Activated naive CD4-positive, alpha-beta T cell treated with anti-CD3 and anti-CD28 coated beads for 36 hours (primary cell): ENCODE data around the gene SLC15A3. TPM values are rescaled to one million over a fixed set of nuclear protein-coding genes. Genes with fewer than 3 reads are reported as not detected.
A peak's percentile ranks its signal among the peaks of the same experiment; 100 is the strongest.

Experiments used
- CTCF ChIA-PET: fragments of 350-600 bp; sonication (Branson Sonifier 250); formaldehyde crosslinking; loops from one replicate; lab custom pipeline; 2021; ENCODE audit warnings: antibody characterized with exemption; lab: Charles Lee
- DNase-seq: peaks from one replicate; pipeline ENCODE4 v3.0.0-alpha.2; 2020
- H3K27ac Mint-ChIP-seq: one replicate; pipeline ENCODE4 v1.8.0; 2021; ENCODE audit warnings: mild to moderate bottlenecking, mixed read lengths
- H3K27me3 Mint-ChIP-seq: one replicate; pipeline ENCODE4 v1.8.0; 2021; ENCODE audit warnings: low read depth, mixed read lengths
- H3K36me3 Mint-ChIP-seq: one replicate; pipeline ENCODE4 v1.8.0; 2021; ENCODE audit warnings: low read depth, mixed read lengths
- H3K4me1 Mint-ChIP-seq: one replicate; pipeline ENCODE4 v1.8.0; 2021; ENCODE audit warnings: low read depth, mixed read lengths
- H3K4me3 Mint-ChIP-seq: one replicate; pipeline ENCODE4 v1.8.0; 2021; ENCODE audit warnings: mild to moderate bottlenecking, moderate library complexity, mixed read lengths
- H3K9me3 Mint-ChIP-seq: one replicate; pipeline ENCODE4 v1.8.0; 2021; ENCODE audit warnings: mixed read lengths
- intact Hi-C: fragments of 100-400 bp; cut with micrococcal nuclease; formaldehyde crosslinking; loops from one replicate; pipeline ENCODE4 v1.15.1; 2023
- total RNA-seq, 2 experiments: library from RNA; stranded (reverse); gene quantifications; one replicate each; pipeline ENCODE4 v1.2.3, GENCODE V29; 2021

The SLC15A3 gene
- total RNA-seq, 2 experiments from 2014 or later: 5.6 to 5.8 TPM

DNA sequence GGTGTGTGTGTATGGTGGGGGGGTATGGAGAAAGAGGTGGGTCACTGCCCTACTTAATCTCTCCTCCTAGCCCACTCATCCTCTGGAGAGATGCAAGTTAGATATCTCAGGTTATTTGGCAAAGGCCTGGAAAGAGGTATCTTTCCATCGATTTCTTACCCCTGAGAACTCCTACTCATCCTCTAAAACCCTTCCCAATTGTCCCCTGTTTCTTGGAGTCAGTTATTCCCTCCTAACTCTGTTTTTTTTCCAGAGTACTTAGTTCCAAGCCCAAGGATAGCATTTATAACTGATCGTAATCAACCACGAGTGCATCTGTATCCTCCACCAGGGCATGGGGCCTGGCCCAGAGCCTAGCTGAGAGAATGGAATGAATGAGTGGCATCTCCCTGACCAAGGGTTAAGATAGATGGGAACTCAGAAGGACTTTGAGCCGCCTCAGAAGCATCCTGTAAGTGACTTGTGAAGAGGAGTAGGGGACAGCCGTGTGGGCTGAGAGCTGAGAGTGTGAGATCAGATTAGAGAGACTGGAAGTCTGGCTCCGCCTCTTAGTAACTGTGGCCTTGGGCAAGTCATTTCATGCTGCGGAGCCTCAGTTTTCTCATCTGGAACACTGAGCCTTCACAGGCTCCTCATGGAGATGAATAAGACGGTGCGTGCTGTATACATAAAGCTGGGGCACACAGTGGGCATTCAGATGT, 35.8 kb upstream of the SLC15A3 start:
- intact Hi-C loops: loop anchor here (2.0 to 5.0 kb wide), 5 partner anchors 95 to 1431 kb away; partner anchors contain the start of genes CD5 and VPS37C
- H3K27me3 Mint-ChIP-seq: no peaks in the 10 kb centered on the region
- H3K4me1 Mint-ChIP-seq: peaks cover 84% of the 10 kb centered on the region
- peaks cover 77% of the 10 kb centered on the region for H3K36me3 Mint-ChIP-seq
- CTCF ChIA-PET: interaction anchor here (0.7 to 1.7 kb wide), 4 partner anchors 9 to 41 kb away, joined by 3 to 4 read pairs (median 4); no protein-coding TSS in a partner anchor
- H3K4me3 Mint-ChIP-seq: peak overlapping the region; percentile 77
- peak overlapping the region; percentile 97 for H3K27ac Mint-ChIP-seq
- H3K9me3 Mint-ChIP-seq: no peaks in the 10 kb centered on the region
- peak; percentile 92 for DNase-seq

DNA sequence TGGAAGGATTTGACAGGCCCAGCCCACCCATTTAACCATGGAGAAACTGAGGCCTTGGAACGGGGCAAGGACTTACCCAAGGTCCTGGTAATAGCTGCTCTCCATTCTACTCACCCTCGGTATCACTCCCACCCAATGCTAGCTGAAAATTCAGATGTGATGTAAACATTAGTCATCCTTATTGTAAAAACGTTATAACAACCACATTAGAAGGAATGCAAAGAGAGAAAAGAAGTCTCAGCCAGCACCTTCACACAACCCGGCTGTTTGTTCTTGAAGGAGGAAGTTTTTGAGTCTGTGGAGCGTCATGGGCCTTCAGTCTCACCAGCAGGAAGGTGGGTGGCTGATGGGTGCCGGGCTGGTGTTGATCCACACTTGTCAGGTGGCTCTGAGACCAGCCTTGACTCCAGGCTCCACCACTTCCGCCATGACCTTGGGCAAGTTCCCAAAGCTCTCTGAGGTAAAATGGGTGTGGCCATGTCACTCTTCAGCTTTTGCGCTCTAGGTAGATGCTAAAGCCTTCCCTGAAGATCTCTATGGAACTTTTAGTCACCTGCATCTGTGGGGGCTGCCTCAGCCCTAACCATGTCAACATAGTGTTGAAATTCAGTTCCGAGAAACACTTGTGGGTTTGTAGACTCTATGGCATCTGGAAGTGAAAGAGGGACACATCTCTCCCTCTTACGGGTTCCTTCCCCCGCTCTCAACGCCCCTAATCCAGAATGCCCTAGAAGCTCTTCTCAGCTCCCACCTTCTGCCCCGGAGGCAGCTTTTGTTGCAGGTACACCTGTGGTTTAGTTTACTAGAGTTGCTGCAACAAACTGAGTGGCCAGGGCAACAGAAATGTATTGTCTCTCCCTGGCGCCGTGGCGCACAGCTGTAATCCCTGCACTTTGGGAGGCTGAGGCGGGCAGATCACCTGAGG, 34.3 kb upstream of the SLC15A3 start:
- Mint-ChIP-seq H3K9me3 (no peaks in the 10 kb centered on the region), H3K27me3 (no peaks in the 10 kb centered on the region), H3K36me3 (peaks cover 84% of the 10 kb centered on the region), H3K27ac (peak overlapping the region; percentile 97), H3K4me1 (peaks cover 90% of the 10 kb centered on the region), H3K4me3 (peak overlapping the region; percentile 77)
- CTCF ChIA-PET: interaction anchor here (0.5 to 1.7 kb wide), 10 partner anchors 7 to 611 kb away, joined by 3 to 6 read pairs (median 3); no protein-coding TSS in a partner anchor
- intact Hi-C loops: loop anchor here (1.0 to 5.0 kb wide), 15 partner anchors 8 to 1429 kb away; partner anchors contain the start of genes CD5 and VPS37C
- peak; percentile 97 for DNase-seq

GRCh38 chr11:60985501-60985900, 33.5 kb upstream of the SLC15A3 start:
- intact Hi-C loops: loop anchor here (5.0 kb wide), 3 partner anchors 97 to 987 kb away; partner anchors contain the start of gene VPS37C
- peak; percentile 45 for DNase-seq
- no peaks in the 10 kb centered on the region for H3K27me3 Mint-ChIP-seq
- H3K27ac Mint-ChIP-seq: peak overlapping the region; percentile 97
- H3K4me1 Mint-ChIP-seq: peaks cover 91% of the 10 kb centered on the region
- no peaks in the 10 kb centered on the region for H3K9me3 Mint-ChIP-seq
- CTCF ChIA-PET: interaction anchor here (0.6 to 1.2 kb wide), 6 partner anchors 38 to 899 kb away, joined by 3 read pairs; no protein-coding TSS in a partner anchor
- H3K4me3 Mint-ChIP-seq: peak overlapping the region; percentile 77
- H3K36me3 Mint-ChIP-seq: peaks cover 83% of the 10 kb centered on the region

- no peak for DNase-seq
- peaks cover 93% of the 10 kb centered on the region for H3K4me1 Mint-ChIP-seq
- peak overlapping the region; percentile 77 for H3K4me3 Mint-ChIP-seq
- H3K27ac Mint-ChIP-seq: peak overlapping the region; percentile 97
- H3K36me3 Mint-ChIP-seq: peaks cover 85% of the 10 kb centered on the region
- no peaks in the 10 kb centered on the region for H3K27me3 Mint-ChIP-seq
- H3K9me3 Mint-ChIP-seq: no peaks in the 10 kb centered on the region
- intact Hi-C loops: loop anchor here (5.0 kb wide), 3 partner anchors 98 to 988 kb away; partner anchors contain the start of gene VPS37C
- CTCF ChIA-PET: interaction anchor here (0.7 to 1.0 kb wide), 2 partner anchors 10 to 76 kb away, joined by 3 read pairs; no protein-coding TSS in a partner anchor
Measured at GRCh38 chr11:60984636-60985035, 32.7 kb upstream of the SLC15A3 start.

GRCh38 chr11:60984149-60984548, 32.2 kb upstream of the SLC15A3 start:
- DNase-seq: peak; percentile 42
- Mint-ChIP-seq H3K36me3 (peaks cover 82% of the 10 kb centered on the region), H3K4me1 (peaks cover 93% of the 10 kb centered on the region), H3K27ac (peak overlapping the region; percentile 97), H3K27me3 (no peaks in the 10 kb centered on the region), H3K4me3 (peak overlapping the region; percentile 77), H3K9me3 (no peaks in the 10 kb centered on the region)
- CTCF ChIA-PET: interaction anchor here (0.7 to 1.0 kb wide), 2 partner anchors 10 to 77 kb away, joined by 3 read pairs; no protein-coding TSS in a partner anchor
- intact Hi-C loops: no loop called here

GRCh38 chr11:60982184-60982583, 30.2 kb upstream of the SLC15A3 start:
- intact Hi-C loops: no loop called here
- Mint-ChIP-seq H3K36me3 (peaks cover 78% of the 10 kb centered on the region), H3K27ac (peak overlapping the region; percentile 97), H3K27me3 (no peaks in the 10 kb centered on the region), H3K4me3 (peak overlapping the region; percentile 77), H3K4me1 (peaks cover 93% of the 10 kb centered on the region), H3K9me3 (no peaks in the 10 kb centered on the region)
- peak; percentile 78 for DNase-seq
- CTCF ChIA-PET: interaction anchor here (0.6 to 3.6 kb wide), 5 partner anchors 10 to 99 kb away, joined by 3 to 20 read pairs (median 4); no protein-coding TSS in a partner anchor

DNA sequence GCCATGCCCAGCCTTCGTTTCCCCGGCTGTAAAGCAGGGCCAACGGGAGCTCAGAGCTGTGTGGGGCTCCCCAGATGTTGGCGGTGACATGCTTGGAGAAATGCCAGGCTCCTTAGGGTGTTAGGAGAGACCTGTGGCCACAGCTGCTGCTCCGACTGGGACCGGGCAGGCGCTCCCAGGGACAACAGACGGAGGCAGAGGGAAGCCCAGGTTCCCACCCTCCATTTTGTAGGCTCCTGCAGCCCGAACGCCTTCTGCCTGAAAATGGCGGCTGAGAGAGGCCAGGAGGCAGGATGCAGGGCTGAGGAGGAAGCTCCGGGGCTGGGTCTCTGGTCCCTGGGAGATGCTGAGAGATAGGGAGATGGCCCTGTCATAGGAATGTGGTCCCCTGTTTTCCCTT, 29.5 kb upstream of the SLC15A3 start:
- Mint-ChIP-seq H3K4me3 (peak overlapping the region; percentile 77), H3K9me3 (no peaks in the 10 kb centered on the region), H3K27ac (peak overlapping the region; percentile 97), H3K27me3 (no peaks in the 10 kb centered on the region), H3K36me3 (peaks cover 77% of the 10 kb centered on the region), H3K4me1 (peaks cover 92% of the 10 kb centered on the region)
- peak; percentile 57 for DNase-seq
- CTCF ChIA-PET: interaction anchor here (1.6 to 3.6 kb wide), 2 partner anchors 12 to 13 kb away, joined by 4 to 20 read pairs; no protein-coding TSS in a partner anchor
- intact Hi-C loops: no loop called here

DNA sequence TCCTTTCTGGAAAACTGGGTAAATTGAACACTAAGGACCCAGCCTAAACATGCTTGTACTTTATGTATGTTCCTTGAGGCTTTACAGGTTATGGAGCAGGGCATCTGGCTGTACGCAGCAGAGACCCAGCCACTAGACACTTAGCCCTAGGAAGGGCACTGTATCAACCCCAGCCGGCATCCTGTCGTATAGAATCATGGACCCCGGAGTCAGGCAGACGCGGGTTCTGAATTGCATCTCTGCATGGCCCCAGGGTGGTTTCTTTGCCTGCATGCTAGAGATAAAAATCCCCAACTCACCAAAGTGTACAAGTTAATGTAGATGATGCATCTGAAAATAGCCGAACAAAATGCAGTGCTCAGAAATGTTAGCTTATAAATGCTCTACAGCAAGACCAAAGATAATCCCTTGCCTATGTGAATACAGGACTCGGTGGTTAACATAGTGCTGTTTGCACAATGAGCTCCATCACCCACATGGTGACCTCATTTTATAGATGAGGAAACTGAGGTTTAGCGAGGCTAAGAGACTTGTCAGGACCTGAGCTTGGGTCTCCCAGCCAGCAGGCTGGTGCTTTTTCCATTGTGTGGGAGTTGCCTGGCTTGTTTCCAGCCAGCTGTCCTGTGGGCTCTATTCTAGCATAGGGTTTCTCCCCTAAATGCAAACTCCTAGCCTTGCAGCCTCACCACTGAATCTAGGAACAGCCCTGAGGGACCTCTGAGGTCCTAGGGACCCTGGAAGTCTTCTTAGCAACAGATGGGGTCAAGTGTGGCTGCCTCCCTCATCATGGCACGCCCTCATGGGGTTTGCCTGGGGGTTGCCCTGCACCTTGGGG, 26.8 kb upstream of the SLC15A3 start:
- peak; percentile 92 for DNase-seq
- Mint-ChIP-seq H3K9me3 (no peaks in the 10 kb centered on the region), H3K36me3 (peaks cover 82% of the 10 kb centered on the region), H3K27me3 (no peaks in the 10 kb centered on the region), H3K4me1 (peaks cover 76% of the 10 kb centered on the region), H3K27ac (peak overlapping the region; percentile 97), H3K4me3 (peak overlapping the region; percentile 72)
- CTCF ChIA-PET: interaction anchor here (0.7 to 1.3 kb wide), 6 partner anchors 8 to 150 kb away, joined by 3 to 4 read pairs (median 3); no protein-coding TSS in a partner anchor
- intact Hi-C loops: loop anchor here (1.0 to 2.0 kb wide), 3 partner anchors 8 to 82 kb away; no protein-coding TSS in a partner anchor

GRCh38 chr11:60977836-60978235, 25.9 kb upstream of the SLC15A3 start:
- Mint-ChIP-seq H3K27ac (peak overlapping the region; percentile 97), H3K4me3 (peak overlapping the region; percentile 72), H3K4me1 (peaks cover 67% of the 10 kb centered on the region), H3K27me3 (no peaks in the 10 kb centered on the region), H3K9me3 (no peaks in the 10 kb centered on the region), H3K36me3 (peaks cover 82% of the 10 kb centered on the region)
- DNase-seq: no peak
- intact Hi-C loops: loop anchor here (1.0 to 2.0 kb wide), 3 partner anchors 8 to 83 kb away; no protein-coding TSS in a partner anchor
- CTCF ChIA-PET: interaction anchor here (0.7 to 1.7 kb wide), 6 partner anchors 9 to 102 kb away, joined by 3 to 7 read pairs (median 3); no protein-coding TSS in a partner anchor

- H3K27me3 Mint-ChIP-seq: no peaks in the 10 kb centered on the region
- peaks cover 82% of the 10 kb centered on the region for H3K36me3 Mint-ChIP-seq
- CTCF ChIA-PET: interaction anchor here (0.6 to 1.7 kb wide), 11 partner anchors 9 to 210 kb away, joined by 3 to 7 read pairs (median 3); no protein-coding TSS in a partner anchor
- peaks cover 61% of the 10 kb centered on the region for H3K4me1 Mint-ChIP-seq
- peak overlapping the region; percentile 97 for H3K27ac Mint-ChIP-seq
- intact Hi-C loops: no loop called here
- peak; percentile 26 for DNase-seq
- H3K9me3 Mint-ChIP-seq: no peaks in the 10 kb centered on the region
- H3K4me3 Mint-ChIP-seq: peak overlapping the region; percentile 72
Measured at GRCh38 chr11:60977224-60977623, 25.2 kb upstream of the SLC15A3 start.
